GM18873 (cell line): Measurements from ENCODE around the gene PANK4.
"Not testable (repeated sequence)": the region's sequence is repeated elsewhere in the genome, so short reads cannot be mapped to it uniquely, and the experiment has no call there.

ENCODE experiments used
- ATAC-seq: cut with Tn5 transposase; IDR thresholded peaks from one replicate; pipeline ENCODE4 v1.9.1; 2021; ENCODE audit warnings: mild to moderate bottlenecking, moderate library complexity, moderate number of reproducible peaks; ENCODE audit not compliant: unreplicated experiment, low FRiP score

Gene PANK4

DNA sequence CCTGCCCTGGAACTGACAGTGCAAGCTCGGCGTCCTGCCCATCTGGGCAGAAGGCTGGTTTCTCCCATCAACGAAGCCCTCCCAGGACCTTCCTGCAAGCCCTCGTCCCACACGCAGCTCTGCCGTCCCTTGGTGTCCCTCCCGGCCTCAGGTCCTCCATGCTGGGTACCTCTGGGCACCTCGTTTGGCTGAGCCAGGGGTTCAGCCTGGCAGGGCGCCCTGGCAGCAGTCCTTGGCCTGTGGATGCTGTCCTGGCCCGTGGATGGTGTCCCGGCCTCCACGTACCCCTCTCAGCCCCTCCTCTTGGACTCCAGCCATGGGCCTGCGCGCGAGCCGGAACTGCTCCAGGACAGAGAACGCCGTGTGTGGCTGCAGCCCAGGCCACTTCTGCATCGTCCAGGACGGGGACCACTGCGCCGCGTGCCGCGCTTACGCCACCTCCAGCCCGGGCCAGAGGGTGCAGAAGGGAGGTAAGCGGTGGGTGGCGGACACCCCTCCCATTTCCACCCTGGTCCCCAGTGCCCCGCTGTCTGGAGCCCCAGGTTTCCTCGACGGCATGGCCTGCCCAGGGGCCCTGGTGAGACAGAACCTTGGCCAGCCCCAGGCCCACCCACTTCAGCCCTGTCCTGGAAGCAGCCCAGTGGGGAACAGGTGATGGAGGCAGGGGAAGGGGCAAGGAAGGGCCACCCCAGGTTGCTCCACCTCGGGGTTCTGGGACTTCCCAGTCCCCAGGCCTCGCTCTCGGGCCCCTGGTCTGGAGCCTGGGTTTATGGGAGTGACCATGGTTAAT, 33.3 kb upstream of the PANK4 start:
- no peak for ATAC-seq

DNA sequence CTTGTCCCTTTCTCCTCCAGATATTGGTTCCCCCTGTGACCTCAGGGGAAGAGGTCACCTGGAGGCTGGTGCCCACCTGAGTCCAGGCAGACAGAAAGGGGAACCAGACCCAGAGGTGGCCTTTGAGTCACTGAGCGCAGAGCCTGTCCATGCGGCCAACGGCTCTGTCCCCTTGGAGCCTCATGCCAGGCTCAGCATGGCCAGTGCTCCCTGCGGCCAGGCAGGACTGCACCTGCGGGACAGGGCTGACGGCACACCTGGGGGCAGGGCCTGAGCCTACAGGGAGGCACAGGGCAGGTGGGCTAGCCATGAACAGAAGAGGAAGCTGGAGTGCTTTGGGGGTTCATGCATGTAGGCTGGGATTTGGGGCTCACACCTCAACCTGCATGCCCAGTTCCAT, 32.5 kb upstream of the PANK4 start:
- no peak for ATAC-seq

DNA sequence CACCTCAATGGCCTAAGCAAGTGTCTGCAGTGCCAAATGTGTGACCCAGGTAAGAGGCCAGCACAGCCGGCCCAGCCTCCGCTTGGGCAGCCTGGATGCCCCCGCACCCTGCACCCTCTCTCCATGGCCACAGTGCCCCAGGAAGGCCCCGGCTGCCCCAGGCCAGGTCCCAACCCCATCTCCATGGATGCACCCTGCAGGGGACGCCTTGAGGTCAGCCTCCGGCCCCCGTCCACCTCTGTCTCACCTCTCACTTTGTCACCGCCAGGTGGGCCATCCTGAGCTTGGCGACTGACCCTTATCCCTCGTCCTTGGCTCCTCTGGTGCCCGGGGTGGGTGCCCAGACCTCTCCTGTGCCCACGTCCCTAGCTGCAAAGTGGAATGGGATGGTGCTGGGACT, 32.0 kb upstream of the PANK4 start:
- no peak for ATAC-seq

DNA sequence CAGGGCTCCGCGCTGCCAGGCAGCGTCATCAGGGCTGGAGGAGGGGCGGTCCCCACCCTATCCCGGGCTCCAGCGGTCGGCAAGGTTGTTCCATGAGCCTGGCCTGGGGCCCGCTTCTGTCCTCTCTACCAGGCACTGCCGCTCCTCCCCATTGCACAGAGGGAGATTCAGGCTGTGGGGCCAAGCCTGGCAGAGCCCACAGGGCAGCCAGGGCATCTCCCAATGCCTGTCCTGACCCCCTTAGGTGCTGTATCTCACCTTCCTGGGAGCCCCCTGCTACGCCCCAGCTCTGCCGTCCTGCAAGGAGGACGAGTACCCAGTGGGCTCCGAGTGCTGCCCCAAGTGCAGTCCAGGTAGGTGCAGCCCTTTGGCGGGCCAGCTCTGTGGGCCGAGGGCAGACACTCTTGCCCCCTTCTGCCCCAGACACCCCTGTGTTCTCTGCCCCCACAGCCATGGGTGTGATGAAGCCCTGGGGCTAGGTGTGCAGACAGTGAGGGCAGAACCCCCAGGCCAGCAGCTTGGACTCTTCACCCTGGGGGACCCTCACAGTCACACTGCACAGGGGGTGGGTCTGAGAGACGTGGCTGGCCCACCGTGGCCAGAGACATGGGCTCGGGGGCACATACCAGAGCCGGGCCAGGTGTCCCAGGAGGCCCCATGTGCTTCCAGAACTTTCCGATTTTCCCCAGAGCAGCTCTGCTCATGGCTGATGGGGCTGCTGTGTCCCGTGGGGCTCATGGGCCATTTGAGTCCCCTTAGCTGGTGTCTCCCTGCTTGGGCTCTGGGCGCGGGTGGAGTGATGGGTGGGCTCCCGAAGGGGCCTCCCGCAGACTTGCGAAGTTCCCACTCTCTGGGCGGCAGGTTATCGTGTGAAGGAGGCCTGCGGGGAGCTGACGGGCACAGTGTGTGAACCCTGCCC, 31.3 kb upstream of the PANK4 start:
- ATAC-seq: no peak

GRCh38 chr1:2556678-2557481, 30.5 kb upstream of the PANK4 start:
- no peak for ATAC-seq

- ATAC-seq: no peak
Observed at GRCh38 chr1:2556277-2556677, 29.9 kb upstream of the PANK4 start, which contains the start of gene TNFRSF14. Gene TNFRSF14, plus strand, starts transcription at chr1:2556371. Its CDS starts 294 bp downstream, at chr1:2556665.

DNA sequence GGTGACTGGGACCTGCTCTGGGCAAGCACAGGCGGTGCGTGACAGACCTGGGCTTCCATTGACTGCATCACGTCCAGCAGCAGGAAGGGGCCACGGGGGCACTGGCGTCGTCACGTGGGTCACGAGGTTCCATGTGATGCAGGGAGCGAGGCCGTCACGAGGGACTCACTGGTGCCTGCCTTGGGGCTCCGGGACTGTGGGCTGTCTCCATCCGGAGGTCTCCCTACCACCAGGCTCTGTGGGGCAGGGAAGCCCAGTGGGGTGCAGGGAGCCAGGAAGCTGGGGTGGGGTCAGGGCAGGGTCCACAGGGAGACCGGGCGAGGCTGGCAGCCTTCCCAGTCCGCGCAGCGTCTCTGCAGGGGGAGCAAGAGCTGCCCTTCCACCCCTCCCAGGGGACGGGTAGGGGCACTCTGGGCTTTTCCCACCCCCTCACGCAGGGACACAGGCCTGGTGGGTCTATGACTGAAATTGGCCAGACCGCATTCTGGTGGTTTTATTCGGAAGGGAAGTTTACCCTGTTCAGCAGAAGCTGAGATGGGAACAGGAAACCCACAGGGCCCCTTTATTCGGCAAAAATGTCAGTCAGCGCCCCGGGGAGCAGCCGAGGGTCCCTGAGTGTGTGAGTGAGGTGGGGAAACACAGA, 29.4 kb upstream of the PANK4 start:
- no peak for ATAC-seq

DNA sequence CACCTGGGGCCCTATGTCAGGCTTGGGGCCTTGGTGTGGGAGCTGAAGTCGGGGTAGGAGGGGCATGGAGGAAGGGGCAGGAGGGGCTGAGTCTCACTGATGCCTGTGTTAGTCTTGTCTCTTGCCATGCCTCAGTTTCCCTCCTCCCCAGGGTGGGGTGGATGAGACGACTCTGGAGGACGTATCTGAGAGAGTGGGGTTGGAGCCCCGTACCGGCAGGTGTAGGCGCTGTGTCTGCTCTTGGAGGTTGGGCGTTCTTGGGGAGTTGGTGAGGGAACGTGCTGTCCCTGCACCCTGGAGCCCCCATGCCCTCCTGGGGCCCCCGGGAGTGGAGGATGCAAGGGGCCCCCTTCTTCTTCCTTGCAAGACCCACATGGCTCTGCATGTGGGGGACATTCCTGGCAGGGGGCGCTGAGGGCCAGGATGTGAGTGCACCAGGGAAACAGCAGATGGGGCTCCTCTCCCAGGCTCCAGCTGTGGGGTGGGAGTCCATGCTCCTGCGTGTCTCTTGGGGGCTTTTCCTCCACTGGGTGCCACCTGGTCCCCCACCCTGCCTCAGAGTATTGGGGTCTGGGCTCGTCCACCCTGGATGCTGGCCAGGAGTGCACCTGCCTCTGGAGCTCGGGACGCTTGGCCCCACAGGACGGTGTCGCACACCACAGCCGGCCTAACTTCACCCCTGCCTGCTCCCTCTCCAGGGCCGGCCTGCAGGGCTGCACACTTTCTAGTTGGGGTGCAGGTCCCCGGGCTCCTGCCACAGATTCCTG, 28.4 kb upstream of the PANK4 start:
- ATAC-seq: no peak

DNA sequence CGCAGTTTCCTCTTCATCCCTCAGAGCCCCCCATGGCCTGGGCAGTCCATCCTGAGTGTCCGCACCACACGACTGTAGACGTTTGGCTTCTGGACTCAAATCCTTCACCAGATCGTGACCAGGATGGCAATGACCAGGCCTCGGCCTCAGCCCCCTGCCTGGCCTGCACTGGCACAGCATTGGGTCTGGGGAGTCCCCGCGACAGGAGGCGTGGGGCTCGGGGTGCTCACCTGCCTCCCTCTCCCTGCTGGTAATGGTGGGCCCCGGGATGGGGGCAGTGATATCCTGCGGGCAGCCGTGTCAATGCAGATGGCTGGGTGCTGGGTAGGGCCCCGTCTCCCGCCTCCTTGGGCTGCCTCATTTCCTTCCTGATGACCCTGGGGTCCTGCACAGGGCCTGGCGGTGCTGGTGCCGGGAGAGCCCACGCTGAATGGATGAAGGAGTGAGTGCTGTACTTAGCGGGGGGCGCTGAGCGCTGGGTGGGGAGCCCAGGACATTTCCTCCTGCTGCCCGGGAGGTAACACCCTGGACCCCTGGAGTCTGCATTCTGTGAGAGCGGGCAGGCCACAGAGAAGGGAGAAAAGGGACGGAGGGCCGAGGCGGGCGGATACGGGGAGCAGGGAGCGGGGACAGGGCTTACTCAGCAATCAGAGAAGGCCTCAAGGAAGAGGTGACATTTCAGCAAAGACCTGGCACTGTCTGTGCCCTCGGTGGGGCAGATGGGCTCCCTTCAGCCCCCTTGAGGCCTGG, 27.6 kb upstream of the PANK4 start:
- ATAC-seq: no peak

GRCh38 chr1:2553076-2553475, 26.7 kb upstream of the PANK4 start:
- not testable (repeated sequence) for ATAC-seq

- ATAC-seq: no peak
Observed at GRCh38 chr1:2552189-2552588, 25.8 kb upstream of the PANK4 start.

DNA sequence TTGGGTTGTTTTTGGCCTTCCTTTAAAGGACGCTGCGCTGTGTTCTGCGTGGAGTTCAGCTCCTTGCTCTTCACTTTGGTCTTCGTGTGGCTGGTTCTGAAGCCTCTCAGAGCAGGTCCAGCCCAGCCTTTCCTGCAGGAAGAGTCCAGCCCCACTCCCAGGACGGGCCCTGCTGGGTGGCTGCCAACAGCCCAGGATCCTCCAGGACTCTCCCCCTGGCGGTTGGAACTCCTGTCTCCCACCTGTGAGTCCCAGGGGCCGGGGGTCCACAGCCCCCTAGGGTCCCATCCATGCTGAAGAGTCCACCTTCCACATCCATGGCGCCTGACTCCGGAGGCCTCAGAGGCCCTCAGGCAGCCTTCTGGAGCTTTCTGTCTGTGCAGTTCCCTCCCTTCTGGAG, 25.1 kb upstream of the PANK4 start:
- ATAC-seq: not testable (repeated sequence)

DNA sequence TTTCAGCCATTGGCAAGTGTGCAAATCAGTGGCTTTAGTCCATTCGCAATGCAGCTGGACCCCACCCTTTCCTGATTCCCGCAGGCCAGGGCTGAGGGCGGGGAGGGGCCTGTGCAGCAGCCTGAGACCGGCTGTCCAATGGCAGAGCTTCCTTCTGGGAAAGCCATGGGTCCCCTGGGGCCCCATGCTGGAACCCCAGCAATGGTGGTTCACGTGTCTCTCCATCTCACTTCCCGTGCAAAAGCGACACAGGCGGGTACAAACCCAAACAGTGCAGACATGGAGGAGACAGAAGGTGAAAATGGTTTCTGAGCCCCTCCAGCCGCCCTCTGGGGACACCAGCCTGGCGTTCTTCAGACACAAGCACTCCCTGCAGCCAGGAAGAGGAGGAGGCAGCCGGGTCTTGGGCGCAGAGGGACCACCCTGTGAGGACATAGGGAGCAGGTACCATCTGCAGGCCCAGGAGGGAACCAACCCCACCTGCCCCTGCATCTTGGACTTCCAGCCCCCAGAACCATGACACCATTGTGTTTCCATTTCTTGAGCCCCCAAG, 24.0 kb upstream of the PANK4 start:
- ATAC-seq: not testable (repeated sequence)

GRCh38 chr1:2549367-2550029, 23.1 kb upstream of the PANK4 start:
- ATAC-seq: not testable (repeated sequence)

DNA sequence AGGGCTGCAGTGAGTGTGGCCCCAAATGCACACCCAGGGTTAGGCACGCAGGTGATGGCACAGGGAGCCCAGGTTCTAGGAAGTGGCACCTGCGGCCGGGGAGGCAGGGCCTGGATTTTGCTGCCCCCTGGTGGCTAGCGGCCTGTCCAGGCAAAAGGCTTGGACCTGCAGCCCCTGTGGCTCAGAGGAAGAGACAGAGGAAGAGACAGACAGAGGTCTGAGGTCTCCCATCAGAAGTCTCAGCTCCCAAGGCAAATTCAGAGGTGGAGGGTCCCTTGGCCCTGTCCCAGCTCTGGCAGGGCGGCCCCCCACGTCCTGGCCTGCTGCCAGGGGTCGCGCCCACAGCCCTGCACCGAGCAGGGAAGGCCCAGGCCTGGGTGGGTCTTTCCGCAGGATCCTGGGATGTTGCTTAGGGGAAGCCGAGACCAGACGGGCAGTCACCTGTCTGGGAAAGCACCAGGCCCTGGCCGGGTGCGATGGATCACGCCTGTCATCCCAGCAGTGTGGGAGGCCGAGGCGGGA, 21.7 kb upstream of the PANK4 start:
- ATAC-seq: no peak

- ATAC-seq: no peak
Observed at GRCh38 chr1:2547210-2548067, 21.0 kb upstream of the PANK4 start.
